ENCODE data around the gene MMP24. TPM values are rescaled to one million over a fixed set of nuclear protein-coding genes. Genes with fewer than 3 reads are reported as not detected.
"Not testable (repeated sequence)": the region's sequence is repeated elsewhere in the genome, so short reads cannot be mapped to it uniquely, and the experiment has no call there.

Gene MMP24
- total RNA-seq: 1 to 10 TPM in 1 of 2 donors, under 1 TPM in 1; 0.96 to 1.7 TPM

- Histone ChIP-seq H3K4me3 (peak within 1 kb of the TSS; percentile 15 to 22), H3K4me1 (replicated peaks) (no peaks in the 10 kb centered on the region), H3K27me3 (replicated peaks; ENCODE audit: insufficient read depth) (no peaks in the 10 kb centered on the region), H3K27ac (no peak within 1 kb of the TSS), H3K36me3 (no peaks in the 10 kb centered on the region), H3K9me3 (no peaks in the 10 kb centered on the region)
- WGBS: 5% methylated on average over 21 of the region's 70 CpGs
- TF ChIP-seq POLR2AphosphoS5 (IDR thresholded peaks at IDR 0.05) (no peak), POLR2A (IDR thresholded peaks at IDR 0.05) (no peak), CTCF (IDR thresholded peaks at IDR 0.05) (no peak)
- DNase-seq (ENCODE audit: low spot score): no peak
- intact Hi-C loops (cut with DNase I): loop anchor here (5.0 kb wide), 1 partner anchor 41 kb away; no protein-coding TSS in a partner anchor
Measured at GRCh38 chr20:35226126-35226883, at the start of gene MMP24. Gene MMP24 (plus strand): TSS chr20:35226690. CDS start chr20:35226739, 49 bp downstream.

GRCh38 chr20:35179292-35180212 is 46.9 kb upstream of the MMP24 start:
- no peaks in the 10 kb centered on the region for H3K9me3 ChIP-seq
- WGBS: 69% methylated on average over 11 of the region's 11 CpGs
- TF ChIP-seq CTCF (IDR thresholded peaks at IDR 0.05) (no peak), POLR2A (IDR thresholded peaks at IDR 0.05) (no peak), POLR2AphosphoS5 (IDR thresholded peaks at IDR 0.05) (no peak)
- H3K36me3 ChIP-seq: no peaks in the 10 kb centered on the region
- H3K27ac ChIP-seq: no peak overlapping the region
- intact Hi-C loops (cut with DNase I): no loop called here
- H3K4me3 ChIP-seq: no peak overlapping the region
- no peaks in the 10 kb centered on the region for H3K27me3 ChIP-seq (replicated peaks; ENCODE audit: insufficient read depth)
- DNase-seq (ENCODE audit: low spot score): no peak
- no peaks in the 10 kb centered on the region for H3K4me1 ChIP-seq (replicated peaks)

GRCh38 chr20:35180266-35180665 is 46.2 kb upstream of the MMP24 start:
- Histone ChIP-seq H3K27me3 (replicated peaks; ENCODE audit: insufficient read depth) (no peaks in the 10 kb centered on the region), H3K9me3 (no peaks in the 10 kb centered on the region), H3K4me1 (replicated peaks) (no peaks in the 10 kb centered on the region), H3K36me3 (no peaks in the 10 kb centered on the region), H3K4me3 (no peak overlapping the region), H3K27ac (no peak overlapping the region)
- intact Hi-C loops (cut with DNase I): no loop called here
- TF ChIP-seq POLR2AphosphoS5 (IDR thresholded peaks at IDR 0.05): no peak
- no peak for DNase-seq (ENCODE audit: low spot score)
- 88% methylated on average over 5 of the region's 5 CpGs for WGBS

GRCh38 chr20:35181731-35182130 is 44.8 kb upstream of the MMP24 start:
- DNase-seq (ENCODE audit: low spot score): no peak
- Histone ChIP-seq H3K9me3 (no peaks in the 10 kb centered on the region), H3K27ac (no peak overlapping the region), H3K27me3 (replicated peaks; ENCODE audit: insufficient read depth) (no peaks in the 10 kb centered on the region), H3K4me3 (no peak overlapping the region), H3K36me3 (no peaks in the 10 kb centered on the region), H3K4me1 (replicated peaks) (no peaks in the 10 kb centered on the region)
- intact Hi-C loops (cut with DNase I): no loop called here
- no peak for TF ChIP-seq CTCF (IDR thresholded peaks at IDR 0.05)
- no peak for TF ChIP-seq POLR2AphosphoS5 (IDR thresholded peaks at IDR 0.05)
- TF ChIP-seq POLR2A (IDR thresholded peaks at IDR 0.05): no peak

- H3K36me3 ChIP-seq; intact Hi-C loops (cut with DNase I); DNase-seq (ENCODE audit: low spot score); H3K9me3 ChIP-seq; H3K4me3 ChIP-seq; H3K27ac ChIP-seq; H3K27me3 ChIP-seq (replicated peaks; ENCODE audit: insufficient read depth); H3K4me1 ChIP-seq (replicated peaks): not testable (repeated sequence)
- WGBS: 92% methylated on average over 10 of the region's 10 CpGs
Measured at GRCh38 chr20:35186691-35187289, 39.7 kb upstream of the MMP24 start.

Measured in prostate gland (tissue), 2 donors.